ENCODE results near the gene THOC1.

THOC1 gene

GRCh38 chr18:213966-214365 is 53.9 kb downstream of the THOC1 start:
- no peak for DNase-seq (ENCODE audit: low read depth)

GRCh38 chr18:213505-213904 is 54.3 kb downstream of the THOC1 start:
- no peak for DNase-seq (ENCODE audit: low read depth)

DNA sequence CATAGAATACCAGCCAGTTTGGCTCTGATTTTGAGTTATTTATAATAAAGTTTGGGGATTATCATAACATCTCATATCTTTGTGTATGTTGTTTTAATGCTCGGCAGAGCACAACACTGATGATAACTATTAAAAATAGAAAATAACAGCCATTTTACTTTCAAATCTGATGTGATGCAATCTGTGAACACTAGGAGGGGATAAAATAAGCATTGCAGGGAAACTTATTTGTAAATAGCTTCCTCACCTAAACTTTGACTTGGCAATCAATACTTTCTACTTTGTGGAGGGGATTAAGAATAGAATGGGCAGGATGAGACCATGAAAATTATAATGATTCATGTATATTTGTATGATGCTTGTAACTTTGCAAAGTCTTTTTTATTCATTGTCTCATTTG is 55.1 kb downstream of the THOC1 start:
- DNase-seq (ENCODE audit: low read depth): no peak

- DNase-seq (ENCODE audit: low read depth): no peak
Measured at GRCh38 chr18:211582-211981, 56.3 kb downstream of the THOC1 start.

DNA sequence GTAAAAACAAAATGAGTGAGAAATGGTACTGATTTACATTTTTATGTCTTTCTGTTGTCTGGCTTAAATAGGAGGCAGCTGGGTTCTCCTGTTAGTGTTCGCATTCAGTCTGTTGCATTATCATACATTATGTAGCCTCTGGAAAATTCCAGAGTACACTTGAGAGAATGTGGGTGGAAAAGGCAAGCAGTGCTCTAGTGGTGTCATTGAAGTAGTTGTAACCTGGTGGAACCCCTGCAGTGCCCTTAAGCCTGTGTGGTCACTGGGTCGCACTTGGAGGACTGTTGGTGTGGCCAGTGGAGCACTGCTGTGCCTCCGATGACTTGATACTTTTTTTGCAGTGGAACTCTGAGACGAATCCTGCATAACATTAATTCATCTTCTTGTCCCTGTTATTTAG is 57.1 kb downstream of the THOC1 start:
- no peak for DNase-seq (ENCODE audit: low read depth)

GRCh38 chr18:210075-210474 is 57.8 kb downstream of the THOC1 start:
- DNase-seq (ENCODE audit: low read depth): no peak

GRCh38 chr18:199768-200167 is 68.1 kb downstream of the THOC1 start:
- no peak for DNase-seq (ENCODE audit: low read depth)

DNA sequence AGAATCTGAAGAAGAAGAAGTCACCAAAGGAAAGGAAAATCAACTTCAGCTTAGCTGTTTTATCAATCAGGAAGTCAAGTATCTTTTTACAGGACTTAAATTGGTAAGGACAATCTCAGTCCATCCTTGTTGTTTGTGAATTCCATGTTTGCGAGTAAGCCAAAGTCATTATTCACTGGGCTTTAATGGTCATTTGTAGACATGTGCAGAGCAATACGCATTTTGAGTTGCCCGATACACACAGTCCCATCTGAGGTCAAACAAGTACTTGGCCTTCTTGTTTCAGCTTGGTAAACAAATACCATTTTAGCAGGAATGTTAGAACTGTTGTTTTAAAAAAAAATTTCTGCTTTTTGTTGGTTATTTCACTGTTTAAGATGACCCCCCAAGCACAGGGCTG is 68.6 kb downstream of the THOC1 start:
- DNase-seq (ENCODE audit: low read depth): no peak

DNA sequence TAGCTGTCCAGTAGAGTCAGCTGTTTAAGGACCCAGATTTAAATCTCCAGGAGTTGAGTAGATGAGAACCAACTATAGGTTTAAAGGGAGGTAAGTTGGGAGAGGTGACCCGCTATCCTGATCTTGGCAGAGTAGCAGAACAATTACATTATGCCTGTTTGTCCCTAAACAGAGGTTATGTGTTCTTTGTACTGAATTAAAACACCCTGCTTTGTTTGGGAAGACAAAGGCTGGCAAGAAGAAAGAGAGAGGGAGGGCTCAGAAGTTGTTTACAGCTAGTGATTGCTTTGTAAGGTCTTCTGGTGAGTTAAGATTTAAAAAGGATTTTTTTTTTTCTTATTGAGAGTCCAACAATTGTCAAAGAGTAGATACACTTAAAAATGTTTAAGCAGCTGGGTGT is 72.2 kb downstream of the THOC1 start:
- no peak for DNase-seq (ENCODE audit: low read depth)

DNA sequence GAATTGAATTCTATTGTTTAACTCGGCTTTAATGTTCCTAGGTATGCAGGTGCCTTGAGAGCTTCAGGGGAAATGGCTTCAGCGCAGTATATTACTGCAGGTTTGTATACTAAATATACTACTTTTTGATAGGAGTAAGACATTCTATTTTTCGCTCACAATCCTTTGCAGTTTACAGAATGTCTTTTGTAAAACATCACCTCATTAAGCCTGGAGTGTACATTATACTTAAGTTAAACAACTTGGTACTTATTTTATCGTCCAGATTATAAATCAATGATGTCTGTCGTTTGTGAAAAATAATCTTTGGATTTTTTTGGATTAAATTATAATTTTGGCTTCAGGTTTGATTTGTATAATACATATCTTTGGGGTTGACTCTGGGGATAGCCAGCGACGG is 75.0 kb downstream of the THOC1 start:
- no peak for DNase-seq (ENCODE audit: low read depth)

DNA sequence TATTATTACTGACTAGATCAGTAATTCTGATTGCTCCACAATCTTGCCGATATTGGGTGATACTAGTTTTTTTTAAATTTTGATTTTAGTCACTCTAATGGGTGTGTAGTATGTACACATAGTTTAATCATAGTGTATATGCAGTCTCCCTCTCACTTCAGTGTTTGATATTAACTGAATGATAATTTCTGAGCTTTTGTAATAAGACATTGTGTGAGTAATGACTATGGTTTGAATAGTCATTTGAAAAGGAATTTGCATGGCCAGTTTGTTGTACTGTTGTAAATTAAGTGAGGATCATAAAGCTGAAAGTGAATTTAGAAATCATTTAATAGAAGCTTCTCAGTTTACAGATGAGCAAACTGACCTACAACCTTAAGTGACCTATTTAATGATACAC is 76.1 kb downstream of the THOC1 start:
- DNase-seq (ENCODE audit: low read depth): no peak

- DNase-seq (ENCODE audit: low read depth): no peak
Measured at GRCh38 chr18:189254-189653, 78.6 kb downstream of the THOC1 start.

GRCh38 chr18:183769-184168 is 84.1 kb downstream of the THOC1 start:
- no peak for DNase-seq (ENCODE audit: low read depth)

GRCh38 chr18:181711-182110 is 86.1 kb downstream of the THOC1 start:
- DNase-seq (ENCODE audit: low read depth): no peak

DNA sequence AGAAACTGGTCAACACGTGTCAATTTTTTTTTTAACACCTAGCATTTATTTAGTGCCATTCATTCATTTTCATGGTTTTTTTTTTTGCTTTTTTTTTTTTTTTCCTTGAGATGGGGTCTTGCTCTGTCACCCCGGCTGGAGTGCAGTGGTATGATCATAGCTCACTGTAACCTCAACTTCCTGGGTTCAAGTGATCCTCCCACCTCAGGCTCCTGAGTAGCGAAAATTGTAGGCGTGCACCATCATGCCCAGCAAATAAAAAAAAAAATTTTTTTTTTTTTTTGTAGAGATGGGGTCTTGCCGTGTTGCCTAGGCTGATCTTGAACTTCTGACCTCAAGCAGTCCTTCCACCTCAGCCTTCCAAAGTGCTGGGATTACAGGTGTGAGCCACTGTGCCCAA is 88.3 kb downstream of the THOC1 start:
- no peak for DNase-seq (ENCODE audit: low read depth)

GRCh38 chr18:172361-172760 is 95.5 kb downstream of the THOC1 start:
- no peak for DNase-seq (ENCODE audit: low read depth)

All from HS-5 (cell line).